AG10803 (cell line): ENCODE measurements around the gene ADCY1.
"Not testable (repeated sequence)": the region's sequence is repeated elsewhere in the genome, so short reads cannot be mapped to it uniquely, and the experiment has no call there.

Experiments
- DNase-seq: peaks from one replicate; pipeline ENCODE4 v3.0.0; 2010; ENCODE audit warnings: low read depth
- H3K4me3 ChIP-seq: 2 replicates; pipeline ENCODE4 v1.5.1; 2011; ENCODE audit warnings: mild to moderate bottlenecking, low read length, control low read depth
- CTCF ChIP-seq: conservative IDR thresholded peaks from 2 replicates; pipeline ENCODE4 v1.5.1; 2011; ENCODE audit warnings: mild to moderate bottlenecking, low read length, control low read depth, inconsistent platforms

Gene ADCY1

GRCh38 chr7:45718464-45719330 lies 144.5 kb downstream of the ADCY1 start:
- DNase-seq, result peak; percentile 65

GRCh38 chr7:45720989-45721388 lies 146.8 kb downstream of the ADCY1 start:
- no peak for DNase-seq
- no peak overlapping the region for H3K4me3 ChIP-seq
- TF ChIP-seq CTCF, result no peak

More at GRCh38 chr7:45718464-45719330, 144.5 kb downstream of the ADCY1 start:
- TF ChIP-seq CTCF, result no peak
- H3K4me3 ChIP-seq, result no peak overlapping the region

- TF ChIP-seq CTCF, result no peak
- no peak for DNase-seq
- H3K4me3 ChIP-seq, result no peak overlapping the region
Measured at GRCh38 chr7:45721686-45722598, 147.8 kb downstream of the ADCY1 start.

- H3K4me3 ChIP-seq, DNase-seq: not testable (repeated sequence)
Measured at GRCh38 chr7:45725231-45725630, 151.1 kb downstream of the ADCY1 start.

- DNase-seq, result no peak
- no peak overlapping the region for H3K4me3 ChIP-seq
- no peak for TF ChIP-seq CTCF
Measured at GRCh38 chr7:45726883-45727282, 152.7 kb downstream of the ADCY1 start.

- peak; percentile 62 for DNase-seq
Measured at GRCh38 chr7:45731692-45732443, 157.7 kb downstream of the ADCY1 start.

GRCh38 chr7:45738920-45739319 lies 164.8 kb downstream of the ADCY1 start:
- H3K4me3 ChIP-seq, DNase-seq: not testable (repeated sequence)

More at GRCh38 chr7:45731692-45732443, 157.7 kb downstream of the ADCY1 start:
- not testable (repeated sequence) for H3K4me3 ChIP-seq

GRCh38 chr7:45740573-45740972 lies 166.4 kb downstream of the ADCY1 start:
- not testable (repeated sequence) for H3K4me3 ChIP-seq, DNase-seq
